GM10248 (cell line): ENCODE measurements around the gene ZNF771.
A peak's percentile ranks its signal among the peaks of the same experiment; 100 is the strongest.
"Not testable (repeated sequence)": the region's sequence is repeated elsewhere in the genome, so short reads cannot be mapped to it uniquely, and the experiment has no call there.

Experiments
- CTCF ChIA-PET: fragments of 300-600 bp; sonication (Branson Sonifier 250); formaldehyde crosslinking; extraction: SDS; loops from one replicate; lab custom pipeline; 2021; ENCODE audit warnings: antibody characterized with exemption; lab: Yijun Ruan, JAX
- POLR2A ChIA-PET: fragments of 350-650 bp; sonication (Branson Sonifier 250); formaldehyde crosslinking; extraction: SDS; loops from one replicate; lab custom pipeline; 2020; ENCODE audit warnings: antibody characterized with exemption; lab: Yijun Ruan, JAX
- DNase-seq: peaks from one replicate; pipeline ENCODE4 v3.0.0; 2012; ENCODE audit errors: extremely low spot score
- CTCF ChIP-seq: IDR thresholded peaks from 2 replicates; pipeline ENCODE4 v1.5.1; 2012; ENCODE audit warnings: mild to moderate bottlenecking, low read depth; ENCODE audit errors: extremely low read depth, missing control alignments, control extremely low read depth

The ZNF771 gene

GRCh38 chr16:30445408-30446202 is 38.2 kb downstream of the ZNF771 start, which contains the start of gene SEPHS2:
SEPHS2 (minus strand) TSS chr16:30445874; CDS start chr16:30445727, 147 bp downstream.
- POLR2A ChIA-PET: interaction anchor here (0.9 kb wide), 1 partner anchor 16 kb away, joined by 4 read pairs; the partner anchor contains the start of gene DCTPP1
- CTCF ChIA-PET: interaction anchor here (0.7 to 8.8 kb wide), 9 partner anchors 10 to 182 kb away, joined by 3 to 73 read pairs (median 4); partner anchors contain the start of gene DCTPP1
- TF ChIP-seq CTCF: peak; percentile 59
- peak; percentile 94 for DNase-seq

GRCh38 chr16:30446203-30446595 is 38.8 kb downstream of the ZNF771 start:
- ChIA-PET CTCF (interaction anchor here (0.7 to 1.9 kb wide), 7 partner anchors 13 to 170 kb away, joined by 3 to 8 read pairs (median 4); partner anchors contain the start of genes ZNF689 and ZNF764), POLR2A (interaction anchor here (0.5 to 0.9 kb wide), 3 partner anchors 11 to 260 kb away, joined by 3 to 6 read pairs (median 4); no protein-coding TSS in a partner anchor)
- no peak for TF ChIP-seq CTCF
- DNase-seq: no peak

GRCh38 chr16:30447512-30448226 is 40.3 kb downstream of the ZNF771 start:
- ChIA-PET POLR2A (no interaction called here), CTCF (interaction anchor here (1.3 to 4.3 kb wide), 7 partner anchors 10 to 181 kb away, joined by 3 to 41 read pairs (median 6); partner anchors contain the start of genes DCTPP1, ZNF689 and ZNF747)
- TF ChIP-seq CTCF: no peak
- no peak for DNase-seq

GRCh38 chr16:30449116-30449435 is 41.7 kb downstream of the ZNF771 start:
- ChIA-PET POLR2A (interaction anchor here (0.9 kb wide), 1 partner anchor 10 kb away, joined by 3 read pairs; no protein-coding TSS in a partner anchor), CTCF (interaction anchor here (0.7 to 4.3 kb wide), 37 partner anchors 9 to 248 kb away, joined by 3 to 41 read pairs (median 4); partner anchors contain the start of genes DCTPP1, ITGAL, ZNF747 and ZNF764)
- DNase-seq: no peak
- TF ChIP-seq CTCF: no peak

GRCh38 chr16:30452709-30453580 is 45.5 kb downstream of the ZNF771 start:
- DNase-seq, POLR2A ChIA-PET: not testable (repeated sequence)
- CTCF ChIA-PET: interaction anchor here (1.7 to 2.5 kb wide), 2 partner anchors 23 to 145 kb away, joined by 6 to 7 read pairs; partner anchors contain the start of gene DCTPP1

GRCh38 chr16:30456302-30456701 is 48.9 kb downstream of the ZNF771 start:
- ChIA-PET POLR2A (no interaction called here), CTCF (interaction anchor here (1.0 to 6.4 kb wide), 11 partner anchors 7 to 238 kb away, joined by 3 to 58 read pairs (median 6); partner anchors contain the start of genes DCTPP1, ITGAL, ZNF688 and ZNF747)

More at GRCh38 chr16:30456302-30456701, 48.9 kb downstream of the ZNF771 start:
- TF ChIP-seq CTCF: no peak
- DNase-seq: peak; percentile 45
